Activated naive CD4-positive, alpha-beta T cell (primary cell): ENCODE data around the gene HSFX2.
A peak's percentile ranks its signal among the peaks of the same experiment; 100 is the strongest.
"Not testable (repeated sequence)": the region's sequence is repeated elsewhere in the genome, so short reads cannot be mapped to it uniquely, and the experiment has no call there.

Source experiments
- DNase-seq, 4 experiments: peaks; one replicate each; lab custom pipeline; 2025; lab: John Stamatoyannopoulos, UW

HSFX2 gene

GRCh38 chrX:149595214-149595613, at the start of gene HSFX2:
HSFX2 (minus strand) TSS chrX:149595314; CDS start chrX:149594700, 614 bp downstream.
- DNase-seq = not testable (repeated sequence)

GRCh38 chrX:149643496-149643895, 48.4 kb upstream of the HSFX2 start:
- no peak for DNase-seq

GRCh38 chrX:149641835-149642234, 46.7 kb upstream of the HSFX2 start:
- DNase-seq = no peak

- DNase-seq = no peak
Measured at GRCh38 chrX:149641432-149641831, 46.3 kb upstream of the HSFX2 start.

- no peak for DNase-seq
Measured at GRCh38 chrX:149639568-149639967, 44.5 kb upstream of the HSFX2 start.

DNA sequence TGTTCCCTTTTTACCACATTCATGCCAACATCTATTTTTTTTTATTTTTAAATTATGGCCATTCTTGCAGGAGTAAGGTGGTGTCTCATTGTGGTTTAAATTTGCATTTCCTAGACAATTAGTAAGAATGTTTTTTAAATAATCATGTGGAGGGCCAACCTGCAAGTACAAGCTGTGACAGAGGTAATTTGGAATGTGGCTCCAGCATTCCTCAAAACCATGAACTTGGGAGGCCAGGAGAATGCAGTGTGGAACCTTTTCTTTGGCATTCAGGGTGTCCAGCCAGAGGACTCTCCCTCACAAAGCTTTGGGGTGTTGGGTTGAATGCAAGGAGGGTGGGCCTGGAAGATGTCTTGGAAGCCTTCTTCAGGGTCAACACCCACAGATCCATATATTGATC, 43.7 kb upstream of the HSFX2 start:
- no peak for DNase-seq

DNA sequence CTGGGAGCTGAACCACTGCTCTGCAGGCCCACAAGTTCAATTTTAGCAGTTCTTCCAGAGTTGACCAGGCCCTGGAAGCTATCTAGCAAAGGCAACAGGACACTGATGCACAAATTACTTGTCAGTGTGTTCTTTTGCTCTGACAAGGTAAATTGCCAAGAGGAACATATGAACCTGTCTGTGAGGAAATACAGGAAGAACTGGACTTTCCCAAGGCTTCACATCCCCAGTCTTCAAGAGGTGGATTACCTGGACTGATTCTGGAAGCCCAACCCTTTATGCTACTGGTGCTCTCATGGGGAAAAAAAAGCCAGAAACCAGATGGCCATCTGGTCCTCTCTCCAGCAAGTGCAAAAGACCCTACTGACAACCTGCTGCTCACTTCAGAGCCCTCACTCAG, 38.4 kb upstream of the HSFX2 start:
- no peak for DNase-seq

GRCh38 chrX:149631234-149632165, 36.4 kb upstream of the HSFX2 start, which contains the start of gene TMEM185A:
TMEM185A (minus strand) TSS chrX:149631792; CDS start chrX:149631580, 212 bp downstream.
- DNase-seq = peak; percentile 21 to 67 (median 38)

GRCh38 chrX:149630681-149631233, 35.6 kb upstream of the HSFX2 start:
- DNase-seq = no peak

DNA sequence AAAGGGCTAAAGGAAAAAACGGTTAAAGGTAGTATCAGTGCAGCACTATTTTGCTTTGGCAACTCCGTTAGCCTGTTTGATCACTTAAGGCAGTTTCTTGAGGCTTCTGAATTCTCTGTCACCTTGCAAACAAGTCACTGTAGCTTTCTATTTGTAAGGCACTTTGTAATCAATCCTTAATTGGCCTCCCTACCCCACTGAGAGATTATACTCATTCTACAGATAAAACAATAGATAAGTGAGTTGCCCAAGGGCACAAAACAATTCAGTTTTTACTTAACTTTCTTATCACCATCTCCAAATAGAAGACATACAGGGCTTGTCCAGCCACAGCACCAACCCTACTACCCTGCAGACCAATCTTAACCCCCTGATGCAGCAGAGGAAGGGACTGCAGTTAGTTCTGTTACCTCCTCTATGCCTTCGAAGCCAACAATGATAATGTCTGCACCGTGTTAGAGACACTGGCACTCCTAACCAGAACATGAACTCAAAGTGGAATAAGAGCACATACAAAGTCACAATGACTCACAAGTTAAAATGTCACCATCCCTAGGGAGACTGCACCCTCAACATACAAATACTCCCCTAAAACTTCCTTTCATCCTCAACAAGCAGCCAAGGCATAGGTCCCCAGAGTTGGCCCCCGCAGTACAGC, 34.7 kb upstream of the HSFX2 start:
- DNase-seq = no peak

GRCh38 chrX:149628768-149629167, 33.7 kb upstream of the HSFX2 start:
- DNase-seq = no peak

DNA sequence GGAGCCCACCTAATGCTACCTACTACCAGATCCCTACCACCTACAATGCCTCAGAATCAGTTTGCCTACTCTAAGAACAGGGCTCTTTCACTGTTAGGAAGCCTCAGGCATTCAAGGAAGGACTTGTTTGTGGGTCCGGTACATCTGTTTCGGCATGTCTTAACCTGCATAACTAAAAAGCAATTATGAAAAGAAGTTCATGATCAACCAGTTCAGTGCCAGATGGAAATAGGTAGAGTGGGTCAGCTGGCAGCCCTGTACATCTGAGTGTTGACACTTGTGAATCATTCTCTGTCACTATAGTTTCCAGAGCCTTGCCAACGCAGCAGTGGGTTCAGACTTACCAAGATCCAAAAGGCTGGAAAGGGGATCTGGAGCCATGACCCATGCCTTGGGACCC, 33.2 kb upstream of the HSFX2 start:
- no peak for DNase-seq

- DNase-seq = not testable (repeated sequence)
Measured at GRCh38 chrX:149626829-149627228, 31.7 kb upstream of the HSFX2 start.

DNA sequence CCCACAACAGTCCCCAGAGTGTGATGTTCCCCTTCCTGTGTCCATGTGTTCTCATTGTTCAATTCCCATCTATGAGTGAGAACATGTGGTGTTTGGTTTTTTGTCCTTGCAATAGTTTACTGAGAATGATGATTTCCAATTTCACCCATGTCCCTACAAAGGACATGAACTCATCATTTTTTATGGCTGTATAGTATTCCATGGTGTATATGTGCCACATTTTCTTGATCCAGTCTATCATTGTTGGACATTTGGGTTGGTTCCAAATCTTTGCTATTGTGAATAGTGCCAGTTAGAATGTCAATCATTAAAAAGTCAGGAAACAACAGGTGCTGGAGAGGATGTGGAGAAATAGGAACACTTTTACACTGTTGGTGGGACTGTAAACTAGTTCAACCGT, 24.5 kb upstream of the HSFX2 start:
- not testable (repeated sequence) for DNase-seq

GRCh38 chrX:149618871-149619270, 23.8 kb upstream of the HSFX2 start:
- DNase-seq = no peak

GRCh38 chrX:149611623-149612175, 16.6 kb upstream of the HSFX2 start:
- no peak for DNase-seq

- no peak for DNase-seq
Measured at GRCh38 chrX:149610511-149610910, 15.4 kb upstream of the HSFX2 start.

GRCh38 chrX:149607699-149608098, 12.6 kb upstream of the HSFX2 start:
- no peak for DNase-seq

GRCh38 chrX:149605248-149605885, 10.3 kb upstream of the HSFX2 start:
- not testable (repeated sequence) for DNase-seq

DNA sequence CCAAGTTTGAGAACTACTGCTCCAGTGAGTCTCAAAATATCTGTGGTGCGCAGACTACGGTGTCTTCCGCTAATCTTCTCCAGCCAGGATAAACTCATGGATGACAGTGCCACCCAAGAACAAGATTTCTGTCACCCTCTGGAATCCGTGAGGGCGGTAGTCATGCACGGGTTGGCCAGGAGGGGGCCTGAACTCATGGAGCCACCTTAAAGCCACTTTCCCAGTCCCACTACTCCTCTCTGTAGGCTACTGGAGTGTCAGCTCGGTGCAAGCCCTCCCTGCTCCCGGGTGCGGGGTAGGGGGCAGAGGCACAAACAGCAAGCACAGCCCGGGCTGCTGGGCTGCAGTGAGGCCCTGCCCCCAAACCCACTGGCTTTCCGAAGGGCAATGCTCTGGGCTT, 3.5 kb upstream of the HSFX2 start:
- not testable (repeated sequence) for DNase-seq

GRCh38 chrX:149595943-149596342, 829 bp upstream of the HSFX2 start:
- not testable (repeated sequence) for DNase-seq

DNA sequence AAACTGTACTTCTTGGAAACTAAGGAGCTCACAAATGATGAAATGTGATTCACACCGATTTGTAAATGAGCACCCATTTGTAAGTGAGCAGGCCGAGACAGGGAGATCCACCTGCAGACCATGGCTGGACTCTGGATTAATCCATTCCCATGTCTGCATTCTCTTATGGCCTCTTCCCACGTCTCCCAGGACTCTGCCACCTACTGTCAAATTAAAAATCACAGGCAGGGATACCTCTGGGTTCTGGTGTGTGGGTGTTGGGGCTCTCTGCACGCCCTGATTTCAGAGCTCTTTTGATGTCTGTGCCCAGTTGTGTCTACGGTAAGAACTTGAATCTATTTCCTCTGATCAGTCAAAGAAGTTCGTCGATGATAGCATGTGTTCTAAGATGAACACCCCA, 4.1 kb downstream of the HSFX2 start:
- not testable (repeated sequence) for DNase-seq
